Stomach (tissue), 4 donors: ENCODE measurements around the gene STAT4.

ENCODE experiments used
- EP300 ChIP-seq: sonication (generic); formaldehyde crosslinking; IDR thresholded peaks from one replicate; pipeline ENCODE4 v1.6.1; 2017; ENCODE audit warnings: antibody characterized with exemption
- POLR2A ChIP-seq, 4 donors: fragments of 450-650 bp; IDR thresholded peaks; one replicate each; pipeline ENCODE4 v1.6.1; 2016; ENCODE audit warnings: antibody characterized with exemption in 4 of 4, control low read depth in 2 of 4, mild to moderate bottlenecking in 1 of 4, moderate library complexity in 1 of 4
- POLR2AphosphoS5 ChIP-seq, 3 donors: sonication (generic); formaldehyde crosslinking; IDR thresholded peaks; one replicate each; pipeline ENCODE4 v1.6.1; 2016; ENCODE audit warnings: antibody characterized with exemption in 3 of 3
- TF ChIP-seq, protein P1 (sequence below), 7 experiments: fragments of 450-650 bp in 4 of 7; fragments of 200-600 bp in 3 of 7; sonication (generic) in 3 of 7; IDR thresholded peaks; one replicate each; pipeline ENCODE4 v1.5.1; 2016 to 2019; ENCODE audit warnings: antibody characterized with exemption in 7 of 7, control low read depth in 2 of 7, mild to moderate bottlenecking in 1 of 7

DNA sequence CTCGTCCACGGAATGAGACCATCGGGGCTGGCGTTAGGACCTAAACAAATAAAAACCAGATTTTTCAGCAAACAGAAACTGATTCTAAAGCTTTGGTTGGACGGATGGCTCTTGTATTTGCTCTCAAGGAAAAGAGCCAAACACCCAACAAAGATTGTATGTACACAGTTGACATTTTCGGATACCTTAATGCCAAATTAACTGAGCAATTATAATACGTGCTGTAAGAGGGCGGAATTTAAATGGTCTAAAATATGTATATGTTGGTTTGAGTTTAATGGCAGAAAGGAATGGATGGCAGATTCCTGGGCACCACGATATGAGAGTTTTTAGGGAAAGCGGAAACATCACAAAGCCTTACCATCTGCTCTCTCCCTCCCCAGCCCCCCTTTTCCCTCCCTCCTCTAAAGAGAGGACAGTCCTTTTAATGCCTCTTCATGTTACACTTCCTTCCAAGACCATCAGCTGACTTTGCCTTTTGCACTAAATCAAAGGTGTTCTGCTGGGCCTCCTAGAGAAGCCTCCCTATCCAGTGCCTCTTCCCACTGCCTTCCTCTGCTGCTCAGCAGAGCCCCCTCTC, 170.1 kb downstream of the STAT4 start:
- TF ChIP-seq POLR2AphosphoS5 (IDR thresholded peaks at IDR 0.05): no peak
- TF ChIP-seq, protein P1, sequence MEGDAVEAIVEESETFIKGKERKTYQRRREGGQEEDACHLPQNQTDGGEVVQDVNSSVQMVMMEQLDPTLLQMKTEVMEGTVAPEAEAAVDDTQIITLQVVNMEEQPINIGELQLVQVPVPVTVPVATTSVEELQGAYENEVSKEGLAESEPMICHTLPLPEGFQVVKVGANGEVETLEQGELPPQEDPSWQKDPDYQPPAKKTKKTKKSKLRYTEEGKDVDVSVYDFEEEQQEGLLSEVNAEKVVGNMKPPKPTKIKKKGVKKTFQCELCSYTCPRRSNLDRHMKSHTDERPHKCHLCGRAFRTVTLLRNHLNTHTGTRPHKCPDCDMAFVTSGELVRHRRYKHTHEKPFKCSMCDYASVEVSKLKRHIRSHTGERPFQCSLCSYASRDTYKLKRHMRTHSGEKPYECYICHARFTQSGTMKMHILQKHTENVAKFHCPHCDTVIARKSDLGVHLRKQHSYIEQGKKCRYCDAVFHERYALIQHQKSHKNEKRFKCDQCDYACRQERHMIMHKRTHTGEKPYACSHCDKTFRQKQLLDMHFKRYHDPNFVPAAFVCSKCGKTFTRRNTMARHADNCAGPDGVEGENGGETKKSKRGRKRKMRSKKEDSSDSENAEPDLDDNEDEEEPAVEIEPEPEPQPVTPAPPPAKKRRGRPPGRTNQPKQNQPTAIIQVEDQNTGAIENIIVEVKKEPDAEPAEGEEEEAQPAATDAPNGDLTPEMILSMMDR (IDR thresholded peaks at IDR 0.05): no peak
- TF ChIP-seq POLR2A (IDR thresholded peaks at IDR 0.05): no peak
- TF ChIP-seq EP300: no peak
